Retina (tissue), 1 donor: ENCODE results near the gene FRA10AC1.
A peak's percentile ranks its signal among the peaks of the same experiment; 100 is the strongest.

Experiments
- DNase-seq: peaks from one replicate; pipeline ENCODE4 v3.0.0-alpha.2; 2016

Gene FRA10AC1

DNA sequence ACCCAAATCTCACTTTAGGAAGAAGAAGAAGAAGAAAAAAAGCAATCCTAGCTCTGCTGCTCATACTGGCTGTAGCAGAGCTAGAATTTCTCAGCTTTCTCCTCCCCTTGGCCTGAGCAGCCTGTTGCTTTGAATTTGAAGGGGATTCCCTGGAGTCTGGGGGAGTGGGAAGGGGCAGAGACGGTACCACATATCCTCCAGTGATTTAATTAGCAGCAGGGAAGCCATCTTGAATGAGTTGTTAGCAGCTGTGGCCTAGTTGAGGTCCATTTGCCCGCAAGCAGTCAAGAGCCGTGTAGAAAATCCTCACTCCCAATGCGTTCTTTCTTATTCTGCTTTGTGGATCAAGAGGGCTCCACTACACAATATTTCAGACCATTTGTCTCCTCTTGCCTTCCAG is 73.5 kb downstream of the FRA10AC1 start:
- peak; percentile 27 for DNase-seq

DNA sequence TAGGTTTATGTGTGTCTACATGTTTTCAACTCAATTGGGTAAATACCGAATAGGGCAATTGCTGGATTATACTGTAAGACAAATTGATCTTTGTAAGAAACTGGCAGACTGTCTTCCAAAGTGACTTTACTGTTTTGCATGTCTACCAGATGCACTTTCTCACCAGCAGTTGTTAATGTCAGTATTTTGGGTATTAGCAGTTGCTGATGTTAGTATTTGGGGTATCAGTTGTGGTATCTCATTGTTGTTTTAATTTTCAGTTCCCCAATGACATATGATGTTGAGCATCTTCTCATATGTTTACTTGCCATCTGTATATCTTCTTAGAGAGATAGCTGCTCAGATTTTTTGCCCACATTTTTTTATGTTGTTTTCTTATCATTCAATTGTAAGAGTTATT is 79.5 kb downstream of the FRA10AC1 start:
- DNase-seq = no peak

- DNase-seq = no peak
Observed at GRCh38 chr10:93620925-93621324, 81.5 kb downstream of the FRA10AC1 start.
